Suprapubic skin (tissue), 3 donors: ENCODE measurements around the gene LPO.

Experiments
- POLR2A ChIP-seq, 2 donors: fragments of 450-650 bp; IDR thresholded peaks; one replicate each; pipeline ENCODE4 v1.6.1; 2017; ENCODE audit warnings: antibody characterized with exemption in 2 of 2, mild to moderate bottlenecking in 2 of 2, moderate library complexity in 2 of 2
- TF ChIP-seq, protein P1 (sequence below), 2 donors: fragments of 200-600 bp in 1 of 2; fragments of 450-650 bp in 1 of 2; sonication (generic) in 1 of 2; IDR thresholded peaks; one replicate each; pipeline ENCODE4 v1.5.1; 2016 to 2019; ENCODE audit warnings: antibody characterized with exemption in 2 of 2, mild to moderate bottlenecking in 1 of 2, moderate library complexity in 1 of 2

DNA sequence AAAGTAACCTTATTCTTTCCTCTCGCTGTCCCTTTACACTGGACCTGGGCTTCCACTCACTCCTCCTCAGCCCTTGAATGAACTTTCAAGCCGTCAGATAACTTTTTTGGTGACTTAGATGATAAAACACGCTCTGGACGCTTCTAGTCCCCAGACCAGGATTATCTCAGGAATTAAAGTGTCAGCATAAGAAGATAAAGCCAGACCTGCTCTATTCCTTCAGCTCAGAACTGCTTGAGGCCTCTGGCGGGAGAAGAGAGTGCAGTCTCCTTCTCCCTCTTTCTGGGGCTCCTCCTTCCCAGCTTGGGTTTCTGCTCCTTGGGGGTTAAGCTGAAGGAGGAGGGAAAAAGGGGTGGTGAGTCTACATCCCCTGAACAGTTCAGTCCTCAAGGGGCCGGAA, 6.6 kb downstream of the LPO start:
- no peak for TF ChIP-seq POLR2A (IDR thresholded peaks at IDR 0.05)
- TF ChIP-seq, protein P1, sequence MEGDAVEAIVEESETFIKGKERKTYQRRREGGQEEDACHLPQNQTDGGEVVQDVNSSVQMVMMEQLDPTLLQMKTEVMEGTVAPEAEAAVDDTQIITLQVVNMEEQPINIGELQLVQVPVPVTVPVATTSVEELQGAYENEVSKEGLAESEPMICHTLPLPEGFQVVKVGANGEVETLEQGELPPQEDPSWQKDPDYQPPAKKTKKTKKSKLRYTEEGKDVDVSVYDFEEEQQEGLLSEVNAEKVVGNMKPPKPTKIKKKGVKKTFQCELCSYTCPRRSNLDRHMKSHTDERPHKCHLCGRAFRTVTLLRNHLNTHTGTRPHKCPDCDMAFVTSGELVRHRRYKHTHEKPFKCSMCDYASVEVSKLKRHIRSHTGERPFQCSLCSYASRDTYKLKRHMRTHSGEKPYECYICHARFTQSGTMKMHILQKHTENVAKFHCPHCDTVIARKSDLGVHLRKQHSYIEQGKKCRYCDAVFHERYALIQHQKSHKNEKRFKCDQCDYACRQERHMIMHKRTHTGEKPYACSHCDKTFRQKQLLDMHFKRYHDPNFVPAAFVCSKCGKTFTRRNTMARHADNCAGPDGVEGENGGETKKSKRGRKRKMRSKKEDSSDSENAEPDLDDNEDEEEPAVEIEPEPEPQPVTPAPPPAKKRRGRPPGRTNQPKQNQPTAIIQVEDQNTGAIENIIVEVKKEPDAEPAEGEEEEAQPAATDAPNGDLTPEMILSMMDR (IDR thresholded peaks at IDR 0.05) = no peak
